ENCODE data around the gene KCNQ2.

GRCh38 chr20:63490416-63490815 is 18.0 kb upstream of the KCNQ2 start:
- TF ChIP-seq EZH2 (IDR thresholded peaks at IDR 0.05) (no peak), POLR2AphosphoS5 (IDR thresholded peaks at IDR 0.05; ENCODE audit: borderline replicate concordance, low read depth, low read length) (no peak)
